OCI-LY3 (cell line): ENCODE measurements around the gene ZDHHC13.

Source experiments
- EZH2phosphoT487 ChIP-seq: fragments of 200-600 bp; shearing (Covaris generic); IDR thresholded peaks from 2 replicates; pipeline ENCODE4 v1.6.1; 2018; ENCODE audit warnings: antibody characterized with exemption, mixed run types, low read depth
- TF ChIP-seq, protein P1 (sequence below): fragments of 200-600, 300-600 bp; sonication (generic); IDR thresholded peaks from 2 replicates; pipeline ENCODE4 v1.5.1; 2014; ENCODE audit warnings: antibody characterized with exemption, low read length, low read depth

GRCh38 chr11:19183646-19184045 is 66.7 kb downstream of the ZDHHC13 start:
- TF ChIP-seq, protein P1, sequence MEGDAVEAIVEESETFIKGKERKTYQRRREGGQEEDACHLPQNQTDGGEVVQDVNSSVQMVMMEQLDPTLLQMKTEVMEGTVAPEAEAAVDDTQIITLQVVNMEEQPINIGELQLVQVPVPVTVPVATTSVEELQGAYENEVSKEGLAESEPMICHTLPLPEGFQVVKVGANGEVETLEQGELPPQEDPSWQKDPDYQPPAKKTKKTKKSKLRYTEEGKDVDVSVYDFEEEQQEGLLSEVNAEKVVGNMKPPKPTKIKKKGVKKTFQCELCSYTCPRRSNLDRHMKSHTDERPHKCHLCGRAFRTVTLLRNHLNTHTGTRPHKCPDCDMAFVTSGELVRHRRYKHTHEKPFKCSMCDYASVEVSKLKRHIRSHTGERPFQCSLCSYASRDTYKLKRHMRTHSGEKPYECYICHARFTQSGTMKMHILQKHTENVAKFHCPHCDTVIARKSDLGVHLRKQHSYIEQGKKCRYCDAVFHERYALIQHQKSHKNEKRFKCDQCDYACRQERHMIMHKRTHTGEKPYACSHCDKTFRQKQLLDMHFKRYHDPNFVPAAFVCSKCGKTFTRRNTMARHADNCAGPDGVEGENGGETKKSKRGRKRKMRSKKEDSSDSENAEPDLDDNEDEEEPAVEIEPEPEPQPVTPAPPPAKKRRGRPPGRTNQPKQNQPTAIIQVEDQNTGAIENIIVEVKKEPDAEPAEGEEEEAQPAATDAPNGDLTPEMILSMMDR: no peak
- no peak for TF ChIP-seq EZH2phosphoT487
